HG02759 (cell line): Measurements from ENCODE around the gene ERICH4.
"Not testable (repeated sequence)": the region's sequence is repeated elsewhere in the genome, so short reads cannot be mapped to it uniquely, and the experiment has no call there.

Experiments used
- ATAC-seq: cut with Tn5 transposase; IDR thresholded peaks from one replicate; pipeline ENCODE4 v1.9.1; 2021; ENCODE audit warnings: mild to moderate bottlenecking, moderate library complexity; ENCODE audit not compliant: unreplicated experiment

Gene ERICH4

DNA sequence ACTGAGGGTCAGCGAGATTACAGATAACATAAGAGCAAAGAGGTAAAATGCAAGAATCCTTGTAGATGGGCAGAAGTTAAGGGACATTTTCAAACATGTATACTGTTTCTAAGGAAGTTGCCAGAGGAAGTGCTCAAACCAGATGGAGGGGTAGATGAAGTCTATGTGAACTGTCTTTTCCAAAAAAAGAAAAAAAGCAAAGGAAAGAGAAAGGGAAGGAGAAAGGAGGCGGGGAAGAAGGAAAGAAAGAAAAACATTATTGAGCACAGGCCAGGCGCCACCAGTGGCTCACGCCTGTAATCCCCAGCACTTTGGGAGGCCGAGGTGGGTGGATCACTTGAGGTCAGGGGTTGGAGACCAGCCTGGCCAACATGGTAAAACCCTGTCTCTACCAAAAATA, 8.5 kb upstream of the ERICH4 start:
- no peak for ATAC-seq

DNA sequence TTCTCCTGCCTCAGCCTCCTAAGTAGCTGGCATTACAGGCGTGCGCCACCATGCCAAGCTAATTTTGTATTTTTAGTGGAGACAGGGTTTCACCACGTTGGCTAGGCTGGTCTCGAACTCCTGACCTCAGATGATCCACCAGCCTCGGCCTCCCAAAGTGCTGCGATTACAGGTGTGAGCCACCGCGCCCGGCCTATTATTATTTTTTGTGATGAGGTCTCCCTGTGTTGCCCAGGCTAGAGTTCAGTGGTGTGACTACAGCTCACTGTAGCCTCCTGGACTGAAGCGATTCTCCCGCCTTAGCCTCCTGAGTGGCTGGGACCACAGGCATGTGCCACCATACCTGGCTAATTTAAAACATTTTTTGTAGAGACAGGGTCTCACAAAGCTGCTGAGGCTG, 7.6 kb upstream of the ERICH4 start:
- not testable (repeated sequence) for ATAC-seq

DNA sequence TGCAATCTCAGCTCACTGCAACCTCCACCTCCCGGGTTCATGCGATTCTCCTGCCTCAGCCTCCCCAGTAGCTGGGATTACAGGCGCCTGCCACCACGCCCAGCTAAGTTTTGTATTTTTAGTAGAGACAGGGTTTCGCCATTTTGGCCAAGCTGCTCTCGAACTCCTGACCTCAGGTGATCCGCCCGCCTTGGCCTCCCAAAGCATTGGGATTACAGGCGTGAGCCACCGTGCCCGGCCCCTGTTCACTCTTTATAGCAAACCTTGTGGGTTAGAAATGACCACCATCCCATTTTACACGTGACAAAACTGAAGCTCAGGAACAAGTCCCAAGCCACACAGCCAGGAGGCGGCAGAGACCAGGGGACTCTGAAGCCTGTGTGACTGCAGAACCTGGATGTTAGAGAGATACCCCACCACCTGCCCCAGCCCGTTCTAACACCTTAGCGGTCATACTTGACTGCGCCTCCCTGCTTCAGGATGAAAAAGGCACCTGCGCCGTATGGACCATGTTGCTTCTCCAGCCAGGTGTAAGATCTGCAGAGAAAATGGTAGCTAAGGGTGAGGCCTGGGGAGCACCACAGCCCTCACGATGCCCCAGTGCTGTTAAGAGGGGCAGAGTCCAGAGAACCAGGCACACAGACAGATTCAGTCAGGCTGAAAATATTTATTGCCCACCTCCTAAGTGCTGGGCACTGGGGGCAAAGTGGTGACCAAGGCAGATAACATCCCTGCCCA, 6.9 kb upstream of the ERICH4 start:
- no peak for ATAC-seq

DNA sequence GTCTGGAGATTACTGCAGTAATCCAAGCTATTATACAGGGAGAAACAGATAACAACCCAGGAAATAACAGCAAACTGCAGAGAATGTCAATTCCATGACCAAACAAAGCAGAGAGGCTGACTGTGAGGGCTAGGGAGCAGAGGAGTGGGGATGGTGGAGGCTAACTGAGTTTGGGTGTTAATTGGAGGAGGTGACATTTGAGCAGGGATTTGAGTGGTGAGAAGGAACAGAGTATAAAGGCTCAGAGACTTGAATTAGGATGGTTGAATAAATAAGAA, 6.3 kb upstream of the ERICH4 start:
- ATAC-seq = no peak

DNA sequence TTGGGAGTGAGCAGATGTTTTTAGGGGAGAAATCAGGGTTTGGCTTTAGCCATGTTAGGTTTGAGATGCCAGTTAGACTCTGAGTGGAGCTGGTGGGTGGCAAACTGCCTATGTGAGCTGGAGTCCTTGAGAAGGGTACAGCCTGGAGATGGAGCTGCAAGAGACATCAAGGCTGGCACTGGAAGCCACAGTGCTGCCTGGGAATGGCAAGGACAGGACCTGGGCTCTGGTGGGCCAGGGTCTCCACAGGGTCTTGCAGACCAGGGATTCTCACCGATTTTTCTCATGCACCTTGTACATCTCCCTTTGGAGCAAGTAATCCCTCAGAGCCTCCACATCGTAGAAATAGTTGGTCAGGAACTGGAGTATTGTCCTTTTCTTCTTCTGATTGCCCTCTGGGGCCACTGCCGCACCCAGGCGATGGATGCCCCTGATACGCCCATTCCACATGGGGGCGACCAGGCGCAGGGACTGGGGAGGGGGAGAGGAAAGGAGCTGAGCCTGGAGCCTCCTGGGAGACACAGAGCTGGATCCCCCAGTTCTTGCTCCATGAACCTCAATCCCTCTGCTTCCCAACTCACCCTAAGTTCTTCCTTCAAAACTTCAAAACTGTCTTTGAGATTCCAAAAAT, 4.9 kb upstream of the ERICH4 start:
- no peak for ATAC-seq

DNA sequence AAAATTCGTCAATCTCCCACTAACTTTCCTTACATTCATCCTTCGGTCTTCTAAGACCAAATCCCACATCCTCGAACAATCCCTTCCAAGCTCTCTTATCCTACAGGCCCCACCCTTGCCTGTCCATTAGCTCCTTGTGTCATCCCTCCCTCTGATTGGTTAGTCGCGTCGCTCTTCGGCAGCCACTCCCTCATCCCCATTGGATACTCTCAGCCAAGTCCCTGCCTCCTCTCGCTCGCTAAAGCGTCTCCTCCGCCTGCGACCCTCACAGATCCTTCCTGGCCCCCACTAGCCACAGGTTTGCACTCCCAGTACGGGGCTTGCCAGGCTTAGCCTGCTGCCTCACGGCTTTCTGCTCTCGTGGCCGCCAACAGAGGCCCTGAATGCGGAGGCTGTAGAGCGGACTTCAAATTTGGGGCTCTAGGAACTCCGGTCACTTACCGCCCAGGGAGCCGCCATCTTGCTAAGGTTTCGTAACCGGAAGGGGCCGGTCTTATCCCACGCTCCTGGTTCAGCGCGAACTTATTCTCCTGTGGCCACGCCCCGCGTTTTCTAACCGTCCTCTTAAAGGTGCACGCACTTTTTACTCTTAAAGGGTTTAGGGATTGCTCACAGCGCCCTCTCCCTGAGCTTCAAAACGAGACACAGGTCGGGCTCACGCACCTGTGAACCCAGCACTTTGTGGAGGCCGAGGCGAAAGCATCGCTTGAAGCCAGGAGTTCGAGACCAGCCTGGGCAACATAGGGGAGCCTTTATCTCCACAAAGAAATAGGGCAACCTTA, 3.3 kb upstream of the ERICH4 start, which contains the start of gene DMAC2:
DMAC2 (minus strand) TSS at position 472 of the 782 bp plus-strand sequence; CDS start at position 459, 13 bp downstream.
- ATAC-seq = peak; percentile 94

DNA sequence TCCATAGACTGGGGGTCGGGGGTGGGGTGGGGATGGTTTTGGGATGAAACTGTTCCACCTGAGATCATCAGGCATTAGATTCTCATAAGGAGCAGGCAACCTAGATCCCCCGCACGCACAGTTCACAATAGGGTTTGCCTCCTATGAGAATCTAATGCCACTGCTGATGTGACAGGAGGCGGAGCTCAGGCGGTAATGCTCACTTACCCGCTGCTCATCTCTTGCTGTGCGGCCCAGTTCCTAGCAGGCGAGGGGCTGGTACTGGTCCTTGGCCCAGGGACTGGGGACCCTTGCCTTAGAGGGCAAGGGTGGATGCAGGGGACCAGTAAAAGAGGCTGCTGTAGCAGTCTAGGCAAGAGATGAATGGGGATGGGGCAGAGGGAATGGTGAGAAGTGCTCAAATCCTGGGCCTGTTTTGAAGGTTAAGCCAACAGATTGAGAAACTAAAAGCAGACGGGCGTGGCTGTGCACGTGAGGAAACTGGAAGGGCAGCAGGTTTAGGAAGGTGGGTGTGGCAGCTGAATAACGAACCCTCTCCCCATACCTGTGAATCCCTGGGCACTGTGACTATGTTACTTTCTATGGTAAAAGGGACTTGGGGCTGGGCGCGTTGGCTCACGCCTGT, 1.5 kb upstream of the ERICH4 start:
- ATAC-seq = no peak

DNA sequence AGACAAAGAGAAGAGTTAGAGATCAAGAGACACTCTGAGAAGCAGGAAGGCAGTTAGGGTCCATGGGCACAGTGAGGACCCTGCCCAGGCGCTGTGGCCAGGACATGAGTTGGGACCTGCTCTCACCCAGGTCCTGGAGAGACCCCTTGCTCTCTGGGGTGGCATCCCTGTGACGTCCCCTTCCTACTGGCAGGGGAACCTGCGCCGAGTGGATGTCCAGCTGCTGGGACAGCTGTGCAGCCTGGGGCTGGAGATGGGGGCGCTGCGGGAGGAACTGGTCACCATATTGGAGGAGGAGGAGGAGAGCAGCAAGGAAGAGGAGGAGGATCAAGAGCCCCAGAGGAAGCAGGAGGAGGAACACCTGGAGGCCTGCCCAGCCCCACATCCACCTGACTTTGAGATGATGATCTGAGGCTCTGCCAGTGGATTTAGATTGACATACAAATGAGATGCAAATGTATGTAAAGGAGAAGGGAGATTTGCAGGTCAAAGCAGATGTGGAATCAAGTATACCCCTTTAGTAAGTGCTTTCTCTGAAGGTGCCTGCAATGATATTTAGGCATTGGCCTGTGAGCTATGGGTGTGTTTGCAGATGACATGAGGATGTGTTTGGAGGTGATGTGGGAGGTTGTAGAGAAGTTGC, 978 bp downstream of the ERICH4 start:
- ATAC-seq = no peak

DNA sequence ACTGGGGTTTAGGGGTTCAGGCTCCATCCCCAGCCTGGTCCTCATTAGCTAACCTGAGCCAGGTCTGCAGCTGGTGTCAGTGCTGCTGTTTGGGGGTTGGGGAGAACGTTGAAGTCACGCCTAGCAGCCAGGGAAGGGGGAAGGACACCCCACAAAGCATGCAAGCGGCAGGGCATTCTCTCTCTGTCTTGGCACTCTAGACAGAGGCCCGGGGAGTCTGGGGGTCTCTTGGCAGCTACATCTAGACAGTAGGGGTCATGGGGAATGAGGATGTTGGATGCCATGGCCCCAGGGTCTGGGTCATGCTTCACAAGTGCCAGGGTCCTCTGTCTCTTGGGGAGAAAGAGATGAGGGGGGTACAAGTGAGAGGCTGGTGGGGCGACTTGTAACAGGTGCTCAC, 2.6 kb downstream of the ERICH4 start:
- ATAC-seq = no peak

DNA sequence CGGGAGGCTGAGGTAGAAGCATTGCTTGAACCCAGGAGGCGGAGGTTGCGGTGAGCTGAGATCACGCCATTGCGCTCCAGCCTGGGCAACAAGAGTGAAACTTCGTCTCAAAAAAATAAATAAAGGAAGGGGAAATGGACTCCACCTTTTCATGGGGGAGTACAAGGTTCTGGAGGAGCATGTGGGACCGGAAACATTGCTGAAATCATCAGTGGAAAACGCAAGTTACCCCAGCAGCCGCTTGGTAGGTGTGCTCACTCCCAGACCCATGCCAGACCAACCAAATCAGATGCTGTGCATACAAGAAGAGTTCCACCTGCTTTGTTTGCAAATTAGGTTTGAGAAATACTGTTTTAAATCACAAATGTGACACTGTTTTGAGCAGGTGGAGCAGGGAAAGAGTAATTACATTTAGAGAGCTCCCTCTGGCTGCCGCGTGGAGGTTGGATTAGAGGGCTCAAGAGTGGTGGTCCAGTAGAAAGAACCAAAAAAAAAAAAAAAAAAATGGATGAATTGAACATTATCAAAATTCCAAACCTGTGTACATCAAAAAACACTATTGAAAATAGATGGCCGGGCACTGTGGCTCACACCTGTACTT, 4.9 kb downstream of the ERICH4 start:
- no peak for ATAC-seq

DNA sequence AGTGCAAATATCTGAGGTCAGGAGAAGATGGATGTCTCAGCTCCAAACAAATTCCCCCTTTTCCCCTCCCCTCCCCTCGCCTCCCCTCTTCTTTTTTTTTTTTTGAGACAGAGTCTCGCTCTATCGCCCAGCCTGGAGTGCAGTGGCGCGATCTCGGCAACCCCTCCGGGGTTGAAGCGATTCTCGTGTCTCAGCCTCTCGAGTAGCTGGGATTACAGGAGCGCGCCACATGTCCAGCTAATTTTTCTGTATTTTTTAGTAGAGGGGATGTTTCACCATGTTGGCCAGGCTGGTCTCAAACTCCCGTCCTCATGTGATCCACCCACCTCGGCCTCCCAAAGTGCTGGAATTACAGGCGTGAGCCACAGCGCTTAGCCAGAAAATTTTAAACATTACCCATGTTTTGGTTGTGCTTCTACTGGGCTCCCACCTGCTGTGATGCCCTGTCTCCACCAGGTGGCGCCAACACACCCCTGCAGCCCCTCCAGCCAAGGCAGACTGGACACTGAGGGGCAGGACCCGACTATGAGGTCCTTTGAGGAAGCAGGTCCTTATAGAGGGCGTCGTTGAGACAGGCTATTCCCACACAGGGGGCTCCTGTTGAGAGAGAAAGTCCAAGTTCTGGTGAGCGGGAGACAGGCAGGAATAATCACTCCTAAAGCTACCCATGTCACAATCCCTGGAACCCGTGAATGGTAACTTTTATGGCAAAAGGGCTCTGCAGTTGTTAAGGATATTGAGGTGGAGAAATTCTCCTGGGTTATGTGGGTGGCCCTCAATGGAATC, 6.3 kb downstream of the ERICH4 start:
- peak; percentile 52 for ATAC-seq

DNA sequence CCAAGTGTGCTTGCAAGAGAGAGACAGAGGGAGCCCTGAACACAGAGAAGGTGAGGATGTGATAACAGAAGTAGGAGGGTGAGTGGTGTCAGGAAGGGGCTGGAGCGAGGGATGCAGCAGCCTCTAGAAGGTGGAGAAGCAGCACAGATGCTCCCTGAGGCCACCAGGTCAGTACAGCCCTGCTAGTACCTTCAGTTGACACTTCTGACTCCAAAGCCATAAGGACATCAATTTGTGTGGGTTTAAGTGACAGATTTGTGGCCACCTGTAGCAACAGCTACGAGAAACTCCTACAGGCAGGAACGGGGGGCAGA, 6.9 kb downstream of the ERICH4 start:
- no peak for ATAC-seq

DNA sequence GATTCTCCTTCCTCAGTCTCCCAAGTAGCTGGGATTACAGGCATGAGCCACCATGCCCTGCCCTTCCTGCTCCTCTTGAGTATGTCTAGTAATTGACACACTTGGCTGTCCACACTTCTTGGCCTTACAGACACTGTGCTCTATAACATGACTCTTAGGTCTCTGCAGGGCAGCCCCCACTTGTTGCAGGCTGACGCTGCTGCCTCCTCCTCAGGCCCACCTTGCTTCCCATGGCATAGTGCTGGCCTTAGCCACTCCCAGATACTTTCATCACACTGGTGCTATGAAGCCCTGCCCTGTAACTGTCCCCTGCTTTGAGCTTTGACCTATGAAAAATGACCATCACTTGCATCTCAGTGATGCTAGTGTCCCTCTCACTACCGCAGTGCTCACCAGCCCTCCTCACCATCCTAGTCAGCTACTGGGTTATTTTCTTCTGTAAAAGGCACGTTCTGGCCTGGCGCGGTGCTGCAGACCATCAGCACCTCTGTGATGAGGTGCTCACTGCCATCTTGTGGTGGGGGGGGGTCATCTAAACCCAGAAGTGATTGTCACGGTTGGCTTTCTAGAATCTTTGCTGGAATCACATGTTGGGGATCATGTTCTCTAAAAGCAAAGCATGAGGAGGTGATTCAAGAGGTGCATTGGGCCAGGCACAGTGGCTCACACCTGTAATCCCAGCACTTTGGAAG, 9.8 kb downstream of the ERICH4 start:
- no peak for ATAC-seq

DNA sequence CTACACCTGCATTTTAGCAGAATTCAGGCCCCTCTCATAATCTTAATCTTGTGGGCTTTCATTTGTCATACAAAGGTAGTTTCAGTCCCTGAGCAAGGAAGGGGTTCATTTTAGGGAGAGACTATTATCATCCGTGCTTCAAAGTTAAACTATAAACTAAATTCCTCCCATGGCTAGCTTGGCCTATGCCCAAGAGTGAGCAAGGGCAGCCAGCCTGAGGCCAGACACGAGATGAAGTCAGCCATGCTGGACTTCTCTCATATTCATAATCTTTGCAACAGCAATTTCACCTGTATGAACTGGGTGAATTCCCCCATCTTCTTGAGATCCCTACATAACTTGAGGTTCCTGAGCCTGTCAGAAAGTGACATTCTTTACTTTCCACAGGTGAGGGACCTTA, 13.0 kb downstream of the ERICH4 start:
- no peak for ATAC-seq

DNA sequence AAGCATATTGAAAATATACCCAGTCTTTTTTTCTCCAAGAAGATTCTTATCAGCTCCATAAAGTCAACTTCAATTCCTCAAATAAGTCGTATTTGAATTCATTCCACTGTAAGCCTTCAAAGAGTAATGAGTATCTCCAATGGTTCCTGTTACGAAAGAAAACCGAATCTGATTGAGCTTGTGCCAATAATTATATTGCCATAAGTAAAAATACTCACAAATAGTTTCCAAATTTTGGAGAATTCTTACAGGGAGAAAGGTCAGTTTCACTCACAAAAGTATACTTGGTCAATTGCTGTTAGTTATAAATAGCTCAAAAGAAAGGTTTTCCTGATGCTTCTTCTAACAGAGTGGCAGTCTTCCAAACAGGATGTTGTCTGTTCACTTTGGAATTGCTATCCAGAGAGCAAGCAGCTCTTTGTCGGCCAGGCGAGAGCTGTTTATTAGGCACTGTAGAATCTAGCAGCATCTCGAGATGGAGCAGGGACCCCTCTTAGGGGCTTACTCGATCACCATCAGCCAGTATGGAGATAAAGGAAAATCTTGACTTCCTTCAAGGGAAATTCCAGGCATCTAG, 13.5 kb downstream of the ERICH4 start:
- ATAC-seq = no peak

DNA sequence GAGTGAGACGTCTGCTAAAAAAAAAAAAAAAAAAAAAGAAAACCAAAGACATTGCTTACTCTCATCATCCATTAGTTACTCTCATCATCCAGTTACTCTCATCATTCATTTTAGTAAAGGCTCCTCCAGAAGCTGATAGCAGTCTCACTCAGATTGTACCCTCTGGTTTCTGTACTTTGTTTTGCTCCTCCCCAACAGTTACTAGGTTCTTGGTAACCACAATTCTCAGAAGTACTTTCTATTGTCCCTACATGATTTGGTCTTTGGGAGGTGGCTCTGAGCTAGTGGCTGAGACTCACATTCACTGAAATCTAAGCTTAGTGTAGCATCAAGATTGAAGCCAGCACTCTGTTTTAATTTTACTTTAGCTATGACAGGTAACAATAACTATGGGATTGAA, 14.3 kb downstream of the ERICH4 start:
- peak; percentile 77 for ATAC-seq

DNA sequence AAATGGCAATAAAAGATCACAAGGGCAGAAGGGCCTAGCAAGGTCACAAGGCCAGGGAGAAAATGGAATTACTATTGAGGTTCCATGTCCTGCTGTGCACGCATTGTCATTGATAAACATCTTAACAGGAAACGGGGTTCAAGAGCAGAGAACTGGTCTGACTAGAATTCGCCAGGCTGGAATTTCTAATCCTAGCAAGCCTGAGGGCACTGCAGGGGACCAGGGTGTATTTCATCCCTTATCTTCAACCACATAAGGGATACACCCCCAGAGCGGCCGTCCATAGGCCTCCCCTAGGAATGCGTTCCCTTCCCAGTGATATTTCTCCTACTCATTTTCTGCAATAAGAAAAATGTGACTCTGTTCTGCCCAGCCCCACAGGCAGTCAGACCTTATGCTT, 19.5 kb downstream of the ERICH4 start:
- no peak for ATAC-seq

DNA sequence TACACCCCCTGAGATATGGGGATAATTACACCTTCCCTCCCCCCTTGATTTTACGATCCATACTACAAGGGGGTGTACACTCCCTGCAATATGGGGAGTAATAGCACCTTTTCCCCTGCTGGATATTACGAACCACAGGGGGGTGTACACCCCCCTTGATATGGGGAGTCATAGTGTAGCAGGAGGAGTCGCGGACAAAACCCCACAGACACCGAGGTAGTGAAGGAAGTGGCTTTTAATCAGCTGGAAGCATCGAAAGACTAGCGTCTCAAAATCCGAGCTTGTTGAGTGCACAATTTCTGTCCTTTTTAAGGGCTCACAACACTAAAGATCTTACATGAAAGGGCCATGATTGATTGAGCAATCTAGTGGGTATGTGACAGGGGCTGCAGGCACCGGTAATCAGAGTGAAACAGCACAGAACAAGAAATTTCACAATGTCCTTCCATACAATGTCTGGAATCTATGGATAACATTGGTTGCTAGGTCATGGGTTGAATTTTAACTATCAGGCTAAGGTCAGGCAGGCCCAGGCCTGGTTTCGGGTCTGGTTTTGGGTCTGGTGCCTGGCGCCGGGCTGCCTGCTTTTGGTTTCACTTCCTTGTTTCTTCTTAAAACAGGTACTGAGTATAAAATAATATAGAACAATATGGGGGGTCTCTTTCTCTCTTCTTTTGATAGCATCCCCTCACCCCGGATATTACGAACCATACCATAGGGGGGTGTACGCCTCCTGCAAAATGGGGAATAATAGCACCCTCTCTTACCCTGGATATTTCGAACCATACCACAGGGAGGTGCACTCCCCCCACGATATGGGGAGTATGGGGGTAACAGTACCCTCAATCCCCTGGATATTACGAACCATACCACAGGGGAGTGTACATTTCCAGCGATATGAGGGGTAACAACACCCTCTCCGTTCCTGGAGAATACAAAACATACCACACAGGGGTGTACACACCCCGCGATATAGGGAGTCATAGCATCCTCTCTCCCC, 20.6 kb downstream of the ERICH4 start:
- ATAC-seq = not testable (repeated sequence)
